ENCODE results near the gene FZR1. TPM values are rescaled to one million over a fixed set of nuclear protein-coding genes. Genes with fewer than 3 reads are reported as not detected.
"Not testable (repeated sequence)": the region's sequence is repeated elsewhere in the genome, so short reads cannot be mapped to it uniquely, and the experiment has no call there.

The FZR1 gene
- polyA plus RNA-seq, 2 donors, result 23.0 to 28.0 TPM

GRCh38 chr19:3581792-3582191 is 75.7 kb downstream of the FZR1 start:
- H3K27ac ChIP-seq (ENCODE audit: low read depth in 2 of 2, low read length in 1 of 2); H3K4me1 ChIP-seq (ENCODE audit: control insufficient read depth in 2 of 2, insufficient read depth in 2 of 2, low read length in 1 of 2); H3K36me3 ChIP-seq (ENCODE audit: control insufficient read depth in 2 of 2, insufficient read depth in 2 of 2, low read length in 1 of 2); H3K27me3 ChIP-seq (ENCODE audit: control insufficient read depth in 1 of 2, insufficient read depth in 2 of 2, low read length in 2 of 2); H3K4me3 ChIP-seq (ENCODE audit: low read depth in 1 of 2, low read length in 2 of 2); H3K9me3 ChIP-seq (ENCODE audit: control insufficient read depth in 2 of 2, insufficient read depth in 1 of 2, low read depth in 1 of 2, low read length in 1 of 2): not testable (repeated sequence)
- WGBS, 2 donors, result 88% methylated on average over 4 of the region's 4 CpGs

GRCh38 chr19:3584036-3584802 is 78.1 kb downstream of the FZR1 start:
- not testable (repeated sequence) for H3K4me1 ChIP-seq (ENCODE audit: control insufficient read depth in 2 of 2, insufficient read depth in 2 of 2, low read length in 1 of 2); H3K36me3 ChIP-seq (ENCODE audit: control insufficient read depth in 2 of 2, insufficient read depth in 2 of 2, low read length in 1 of 2); H3K27ac ChIP-seq (ENCODE audit: low read depth in 2 of 2, low read length in 1 of 2); H3K4me3 ChIP-seq (ENCODE audit: low read depth in 1 of 2, low read length in 2 of 2); H3K9me3 ChIP-seq (ENCODE audit: control insufficient read depth in 2 of 2, insufficient read depth in 1 of 2, low read depth in 1 of 2, low read length in 1 of 2); H3K27me3 ChIP-seq (ENCODE audit: control insufficient read depth in 1 of 2, insufficient read depth in 2 of 2, low read length in 2 of 2)
- WGBS, 2 donors, result 83 to 85% methylated on average over 15 of the region's 15 CpGs

GRCh38 chr19:3585301-3586126 is 79.4 kb downstream of the FZR1 start, which contains the start of gene GIPC3:
Gene GIPC3, plus strand, starts transcription at chr19:3585478. Its CDS starts 120 bp downstream, at chr19:3585598.
- no peaks in the 10 kb centered on the region for H3K36me3 ChIP-seq (ENCODE audit: control insufficient read depth in 2 of 2, insufficient read depth in 2 of 2, low read length in 1 of 2)
- no peak within 1 kb of the TSS for H3K27ac ChIP-seq (ENCODE audit: low read depth in 2 of 2, low read length in 1 of 2)
- no peaks in the 10 kb centered on the region for H3K27me3 ChIP-seq (ENCODE audit: control insufficient read depth in 1 of 2, insufficient read depth in 2 of 2, low read length in 2 of 2)
- H3K4me1 ChIP-seq (ENCODE audit: control insufficient read depth in 2 of 2, insufficient read depth in 2 of 2, low read length in 1 of 2), result no peaks in the 10 kb centered on the region
- peak within 1 kb of the TSS; percentile 4 to 20 for H3K4me3 ChIP-seq (ENCODE audit: low read depth in 1 of 2, low read length in 2 of 2)
- no peaks in the 10 kb centered on the region for H3K9me3 ChIP-seq (ENCODE audit: control insufficient read depth in 2 of 2, insufficient read depth in 1 of 2, low read depth in 1 of 2, low read length in 1 of 2)
- 4 to 5% methylated on average over 71 to 84 of the region's 84 CpGs for WGBS, 2 donors

GRCh38 chr19:3586127-3586626 is 80.1 kb downstream of the FZR1 start:
- Histone ChIP-seq H3K36me3 (ENCODE audit: control insufficient read depth in 2 of 2, insufficient read depth in 2 of 2, low read length in 1 of 2) (no peaks in the 10 kb centered on the region), H3K9me3 (ENCODE audit: control insufficient read depth in 2 of 2, insufficient read depth in 1 of 2, low read depth in 1 of 2, low read length in 1 of 2) (no peaks in the 10 kb centered on the region), H3K27me3 (ENCODE audit: control insufficient read depth in 1 of 2, insufficient read depth in 2 of 2, low read length in 2 of 2) (no peaks in the 10 kb centered on the region), H3K4me1 (ENCODE audit: control insufficient read depth in 2 of 2, insufficient read depth in 2 of 2, low read length in 1 of 2) (no peaks in the 10 kb centered on the region), H3K4me3 (ENCODE audit: low read depth in 1 of 2, low read length in 2 of 2) (no peak overlapping the region), H3K27ac (ENCODE audit: low read depth in 2 of 2, low read length in 1 of 2) (no peak overlapping the region)
- 28 to 31% methylated on average over 16 of the region's 16 CpGs for WGBS, 2 donors

- 58 to 60% methylated on average over 31 of the region's 31 CpGs for WGBS, 2 donors
- no peak overlapping the region for H3K4me3 ChIP-seq (ENCODE audit: low read depth in 1 of 2, low read length in 2 of 2)
- H3K36me3 ChIP-seq (ENCODE audit: control insufficient read depth in 2 of 2, insufficient read depth in 2 of 2, low read length in 1 of 2), result no peaks in the 10 kb centered on the region
- no peaks in the 10 kb centered on the region for H3K4me1 ChIP-seq (ENCODE audit: control insufficient read depth in 2 of 2, insufficient read depth in 2 of 2, low read length in 1 of 2)
- H3K27ac ChIP-seq (ENCODE audit: low read depth in 2 of 2, low read length in 1 of 2), result no peak overlapping the region
- H3K27me3 ChIP-seq (ENCODE audit: control insufficient read depth in 1 of 2, insufficient read depth in 2 of 2, low read length in 2 of 2), result no peaks in the 10 kb centered on the region
- H3K9me3 ChIP-seq (ENCODE audit: control insufficient read depth in 2 of 2, insufficient read depth in 1 of 2, low read depth in 1 of 2, low read length in 1 of 2), result peaks cover 0 to 2% of the 10 kb centered on the region in 2 donors
Observed at GRCh38 chr19:3586707-3587346, 80.7 kb downstream of the FZR1 start.

Other genes starting within 250 kb of the FZR1 start
- gene NFIC, start 139.7 kb upstream of the FZR1 start, polyA plus RNA-seq, result 10 to 100 TPM; 15.4 to 48.1 TPM
- gene SMIM24, start 25.8 kb upstream of the FZR1 start, polyA plus RNA-seq, result under 1 TPM; 0.02 to 0.29 TPM
- gene SMIM44, start 22.9 kb upstream of the FZR1 start, polyA plus RNA-seq, result not detected
- gene DOHH, start 5.6 kb upstream of the FZR1 start, polyA plus RNA-seq, result 10 to 100 TPM; 14.9 to 16.7 TPM
- gene TEKTIP1, start 32.9 kb downstream of the FZR1 start, polyA plus RNA-seq, result under 1 TPM; 0.08 to 0.41 TPM
- gene MFSD12, start 51.3 kb downstream of the FZR1 start, polyA plus RNA-seq, result 10 to 100 TPM; 26.8 to 27.5 TPM
- gene HMG20B, start 66.6 kb downstream of the FZR1 start, polyA plus RNA-seq, result 10 to 100 TPM; 62.1 to 68.4 TPM
- under 1 TPM; 0.53 to 0.57 TPM for gene GIPC3, start 79.2 kb downstream of the FZR1 start, polyA plus RNA-seq
- gene TBXA2R, start 100.6 kb downstream of the FZR1 start, polyA plus RNA-seq, result under 1 TPM; 0.59 to 0.64 TPM
- 10 to 100 TPM; 12.4 to 19.3 TPM for gene CACTIN, start 120.5 kb downstream of the FZR1 start, polyA plus RNA-seq
- 10 to 100 TPM; 10.4 to 18.1 TPM for gene PIP5K1C, start 194.2 kb downstream of the FZR1 start, polyA plus RNA-seq
- 100 to 1,000 TPM in 1 of 2 donors, 10 to 100 TPM in 1; 44.5 to 118 TPM for gene TJP3, start 202.1 kb downstream of the FZR1 start, polyA plus RNA-seq